ENCODE measurements around the gene POLE. TPM values are rescaled to one million over a fixed set of nuclear protein-coding genes. Genes with fewer than 3 reads are reported as not detected.

The POLE gene
- total RNA-seq, 1 donor from 2014 or later: 174 TPM

DNA sequence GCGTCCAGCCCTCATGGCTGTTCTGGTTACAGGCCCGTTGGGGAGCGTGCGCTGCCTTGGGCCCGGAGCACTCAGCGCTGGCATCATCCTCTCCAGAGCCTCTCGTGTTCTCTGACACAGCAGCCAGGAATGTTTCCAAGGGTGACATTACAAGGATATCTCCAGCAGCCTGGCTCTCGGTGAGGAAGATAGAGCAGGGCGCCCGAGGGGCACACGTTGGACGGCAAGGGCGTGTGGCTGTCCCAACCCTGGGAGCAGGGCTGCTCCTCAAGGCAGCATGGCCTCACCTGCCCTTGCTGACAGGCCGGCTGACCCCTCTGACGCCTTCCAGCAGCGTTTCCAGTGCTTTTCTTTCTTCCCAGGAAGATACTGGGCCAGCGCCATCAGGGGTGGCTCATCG is 91.1 kb downstream of the POLE start:
- Mint-ChIP-seq H3K27me3 (ENCODE audit: low read depth) (peaks cover 42% of the 10 kb centered on the region), H3K27ac (ENCODE audit: unreplicated experiment) (no peak overlapping the region), H3K4me1 (peaks cover 31% of the 10 kb centered on the region), H3K4me3 (peak overlapping the region; percentile 77), H3K9me3 (no peaks in the 10 kb centered on the region), H3K36me3 (ENCODE audit: low read depth) (no peaks in the 10 kb centered on the region)
- no peak for DNase-seq (ENCODE audit: low read depth, low spot score)
- TF ChIP-seq, protein P1, sequence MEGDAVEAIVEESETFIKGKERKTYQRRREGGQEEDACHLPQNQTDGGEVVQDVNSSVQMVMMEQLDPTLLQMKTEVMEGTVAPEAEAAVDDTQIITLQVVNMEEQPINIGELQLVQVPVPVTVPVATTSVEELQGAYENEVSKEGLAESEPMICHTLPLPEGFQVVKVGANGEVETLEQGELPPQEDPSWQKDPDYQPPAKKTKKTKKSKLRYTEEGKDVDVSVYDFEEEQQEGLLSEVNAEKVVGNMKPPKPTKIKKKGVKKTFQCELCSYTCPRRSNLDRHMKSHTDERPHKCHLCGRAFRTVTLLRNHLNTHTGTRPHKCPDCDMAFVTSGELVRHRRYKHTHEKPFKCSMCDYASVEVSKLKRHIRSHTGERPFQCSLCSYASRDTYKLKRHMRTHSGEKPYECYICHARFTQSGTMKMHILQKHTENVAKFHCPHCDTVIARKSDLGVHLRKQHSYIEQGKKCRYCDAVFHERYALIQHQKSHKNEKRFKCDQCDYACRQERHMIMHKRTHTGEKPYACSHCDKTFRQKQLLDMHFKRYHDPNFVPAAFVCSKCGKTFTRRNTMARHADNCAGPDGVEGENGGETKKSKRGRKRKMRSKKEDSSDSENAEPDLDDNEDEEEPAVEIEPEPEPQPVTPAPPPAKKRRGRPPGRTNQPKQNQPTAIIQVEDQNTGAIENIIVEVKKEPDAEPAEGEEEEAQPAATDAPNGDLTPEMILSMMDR (conservative IDR thresholded peaks at IDR 0.05): no peak

DNA sequence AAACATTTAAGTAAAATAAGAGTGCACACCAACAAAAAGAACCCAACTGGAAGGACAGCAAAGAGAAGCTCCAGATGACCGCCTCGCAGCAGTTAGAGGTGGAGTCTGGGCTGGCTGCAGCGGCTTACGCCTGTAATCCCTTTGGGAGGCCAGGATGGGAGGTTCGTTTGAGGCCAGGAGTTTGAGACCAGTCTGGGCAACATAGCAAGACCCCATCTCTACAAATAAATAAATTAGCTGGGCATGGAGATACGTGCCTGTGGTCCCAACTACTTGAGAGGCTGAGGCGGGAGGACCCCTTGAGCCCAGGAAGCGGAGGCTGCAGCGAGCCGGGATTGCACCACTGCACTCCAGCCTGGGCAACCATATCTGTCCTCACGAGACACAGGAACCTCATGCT is 92.0 kb downstream of the POLE start:
- Mint-ChIP-seq H3K9me3 (no peaks in the 10 kb centered on the region), H3K36me3 (ENCODE audit: low read depth) (no peaks in the 10 kb centered on the region), H3K4me3 (no peak overlapping the region), H3K27me3 (ENCODE audit: low read depth) (peaks cover 38% of the 10 kb centered on the region), H3K4me1 (peaks cover 23% of the 10 kb centered on the region), H3K27ac (ENCODE audit: unreplicated experiment) (no peak overlapping the region)
- no peak for DNase-seq (ENCODE audit: low read depth, low spot score)
- TF ChIP-seq, protein P1 (conservative IDR thresholded peaks at IDR 0.05): no peak

DNA sequence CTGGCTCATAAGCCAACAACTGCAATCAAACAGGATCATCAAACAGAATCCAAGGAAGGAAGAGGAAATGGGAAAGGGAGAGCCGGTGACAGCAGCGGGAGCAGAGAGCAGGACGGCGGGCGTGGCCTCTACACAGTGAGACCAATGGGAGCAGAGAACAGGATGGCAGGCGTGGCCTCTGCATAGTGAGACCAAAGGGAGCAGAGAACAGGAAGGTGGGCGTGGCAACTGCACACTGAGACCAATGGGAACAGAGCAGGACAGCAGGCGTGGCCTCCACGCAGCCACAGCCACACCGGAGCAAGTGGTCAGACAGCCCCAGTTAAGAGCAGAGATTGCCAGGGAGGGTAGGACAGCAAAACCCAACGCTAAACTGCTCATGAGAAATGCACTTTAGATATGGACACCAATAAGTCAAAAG is 93.2 kb downstream of the POLE start:
- H3K27ac Mint-ChIP-seq (ENCODE audit: unreplicated experiment): no peak overlapping the region

DNA sequence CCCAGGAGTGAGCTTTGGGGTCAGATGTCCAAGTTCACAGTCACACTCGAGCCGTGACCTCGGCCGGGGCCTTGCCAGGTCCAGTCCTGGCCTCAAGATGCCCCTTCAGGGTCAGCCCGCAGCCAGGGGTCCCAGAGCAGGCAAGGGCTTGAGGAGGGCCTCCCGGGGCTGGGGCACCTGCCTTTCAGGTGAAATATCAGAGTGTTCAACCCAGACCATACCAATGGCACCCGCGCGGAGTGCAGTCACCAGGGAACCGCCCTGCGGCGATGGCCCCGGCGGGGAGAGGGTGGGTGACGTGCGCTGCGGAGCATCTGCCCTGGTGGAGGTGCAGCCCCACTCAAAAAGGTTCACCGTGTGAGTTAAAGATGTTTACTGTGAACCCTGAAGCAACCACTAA is 93.6 kb downstream of the POLE start:
- H3K9me3 Mint-ChIP-seq: no peaks in the 10 kb centered on the region
- H3K36me3 Mint-ChIP-seq (ENCODE audit: low read depth): no peaks in the 10 kb centered on the region
- peaks cover 40% of the 10 kb centered on the region for H3K27me3 Mint-ChIP-seq (ENCODE audit: low read depth)
- no peak for DNase-seq (ENCODE audit: low read depth, low spot score)
- H3K4me1 Mint-ChIP-seq: peaks cover 17% of the 10 kb centered on the region
- TF ChIP-seq, protein P1 (conservative IDR thresholded peaks at IDR 0.05): no peak
- H3K4me3 Mint-ChIP-seq: peak overlapping the region; percentile 75
- H3K27ac Mint-ChIP-seq (ENCODE audit: unreplicated experiment): no peak overlapping the region

More for the DNA sequence above, 93.2 kb downstream of the POLE start:
- Mint-ChIP-seq H3K9me3 (no peaks in the 10 kb centered on the region), H3K36me3 (ENCODE audit: low read depth) (no peaks in the 10 kb centered on the region), H3K4me1 (peaks cover 21% of the 10 kb centered on the region), H3K27me3 (ENCODE audit: low read depth) (peaks cover 39% of the 10 kb centered on the region), H3K4me3 (peak overlapping the region; percentile 75)
- DNase-seq (ENCODE audit: low read depth, low spot score): peak; percentile 89
- TF ChIP-seq, protein P1 (conservative IDR thresholded peaks at IDR 0.05): no peak

DNA sequence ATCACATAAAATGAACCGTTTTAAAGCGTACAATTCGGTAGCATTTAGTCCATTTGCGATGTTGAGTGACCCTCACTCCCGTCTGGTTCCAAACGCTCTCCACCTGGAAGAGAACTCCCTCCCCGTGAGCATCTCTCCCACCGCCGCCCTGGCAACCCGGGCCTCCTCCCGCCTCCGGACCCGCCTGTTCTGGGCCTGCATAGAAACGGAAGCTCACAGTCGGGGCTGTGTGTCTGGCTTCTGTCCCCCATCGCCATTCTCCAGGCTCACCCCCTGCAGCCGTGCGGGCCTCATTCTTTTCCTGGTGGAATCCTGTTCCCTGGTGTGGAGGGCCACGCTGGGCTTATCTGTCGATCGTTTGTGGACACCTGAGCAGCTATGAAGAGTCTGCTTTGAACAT is 94.1 kb downstream of the POLE start:
- Mint-ChIP-seq H3K36me3 (ENCODE audit: low read depth) (no peaks in the 10 kb centered on the region), H3K4me3 (no peak overlapping the region), H3K27ac (ENCODE audit: unreplicated experiment) (no peak overlapping the region), H3K9me3 (no peaks in the 10 kb centered on the region), H3K4me1 (peaks cover 16% of the 10 kb centered on the region), H3K27me3 (ENCODE audit: low read depth) (peaks cover 41% of the 10 kb centered on the region)
- DNase-seq (ENCODE audit: low read depth, low spot score): no peak
- TF ChIP-seq, protein P1 (conservative IDR thresholded peaks at IDR 0.05): no peak

Measured in neural crest cell (in vitro differentiated cells).